PC-3 (cell line): ENCODE results near the gene FAM162A. TPM values are rescaled to one million over a fixed set of nuclear protein-coding genes. Genes with fewer than 3 reads are reported as not detected.

Experiments
- ATAC-seq: fragments of 200-7000 bp; cut with Tn5 transposase; 2 replicates; pipeline ENCODE4 v1.9.1; 2020; ENCODE audit warnings: mild to moderate bottlenecking, moderate library complexity
- BruUV-seq: library from RNA; stranded (reverse); fragments of 400-500 nt; replicated peaks from 2 replicates; lab custom pipeline; 2021; lab: Mats Ljungman, UMichigan
- CTCF ChIA-PET: fragments of 300-600 bp; sonication (Branson Sonifier 250); formaldehyde crosslinking; loops from one replicate; lab custom pipeline; 2022; ENCODE audit warnings: antibody characterized with exemption; lab: Charles Lee
- POLR2A ChIA-PET: fragments of 300-600 bp; sonication (Branson Sonifier 250); formaldehyde crosslinking; loops from one replicate; lab custom pipeline; 2022; ENCODE audit warnings: antibody characterized with exemption; ENCODE audit not compliant: unreplicated experiment; lab: Charles Lee
- DNase-seq: peaks from one replicate; pipeline ENCODE4 v3.0.0-alpha.2; 2015
- H2AFZ ChIP-seq: fragments of 300-600 bp; sonication (generic); 2 replicates; pipeline ENCODE4 v1.6.0; 2016; ENCODE audit warnings: antibody characterized with exemption, low read length
- H3F3A ChIP-seq: fragments of 300-600 bp; sonication (generic); one replicate; pipeline ENCODE4 v1.6.0; 2017; ENCODE audit warnings: antibody characterized with exemption, low read length, control low read depth, mild to moderate bottlenecking; ENCODE audit not compliant: unreplicated experiment
- H3K27ac ChIP-seq: fragments of 300-600 bp; sonication (generic); 2 replicates; pipeline ENCODE4 v1.5.1; 2016; ENCODE audit warnings: mild to moderate bottlenecking, low read length
- H3K27me3 ChIP-seq: fragments of 300-600 bp; sonication (generic); 2 replicates; pipeline ENCODE4 v1.6.1; 2016; ENCODE audit warnings: low read length, mixed read lengths
- H3K36me3 ChIP-seq: fragments of 300-600 bp; sonication (generic); 2 replicates; pipeline ENCODE4 v1.6.1; 2016; ENCODE audit warnings: low read depth, mixed run types, low read length, mixed read lengths
- H3K4me1 ChIP-seq: fragments of 300-600 bp; sonication (generic); 2 replicates; pipeline ENCODE4 v1.5.1; 2016; ENCODE audit warnings: low read length; ENCODE audit not compliant: insufficient read depth
- H3K4me2 ChIP-seq: fragments of 300-600 bp; sonication (generic); 2 replicates; pipeline ENCODE4 v1.6.0; 2016; ENCODE audit warnings: low read length
- H3K4me3 ChIP-seq: fragments of 300-600 bp; sonication (generic); 2 replicates; pipeline ENCODE4 v1.5.1; 2016; ENCODE audit warnings: mild to moderate bottlenecking, low read length, mixed read lengths
- H3K79me2 ChIP-seq: fragments of 300-600 bp; sonication (generic); 2 replicates; pipeline ENCODE4 v1.6.1; 2017; ENCODE audit warnings: low read length, mixed read lengths
- H3K9ac ChIP-seq: fragments of 300-600 bp; sonication (generic); 2 replicates; pipeline ENCODE4 v1.6.0; 2016; ENCODE audit warnings: mild to moderate bottlenecking, low read length
- H3K9me2 ChIP-seq: fragments of 300-600 bp; sonication (generic); replicated peaks from 2 replicates; pipeline ENCODE4 v1.6.1; 2016; ENCODE audit warnings: mixed run types, low read length, mixed read lengths
- H3K9me3 ChIP-seq: fragments of 300-600 bp; sonication (generic); 2 replicates; pipeline ENCODE4 v1.6.1; 2016; ENCODE audit warnings: low read length, mixed read lengths
- H4K20me1 ChIP-seq: fragments of 300-600 bp; sonication (generic); 2 replicates; pipeline ENCODE4 v1.6.1; 2016; ENCODE audit warnings: low read length, mixed read lengths
- CTCF ChIP-seq: fragments of 300-600 bp; sonication (generic); conservative IDR thresholded peaks from 2 replicates; pipeline ENCODE4 v1.5.1; 2017; ENCODE audit warnings: antibody characterized with exemption, low read depth, mild to moderate bottlenecking, low read length
- EZH2 ChIP-seq: fragments of 300-600 bp; sonication (generic); IDR thresholded peaks from one replicate; pipeline ENCODE4 v1.6.1; 2017; ENCODE audit warnings: antibody characterized with exemption, mild to moderate bottlenecking, low read length; ENCODE audit not compliant: unreplicated experiment
- EZH2phosphoT487 ChIP-seq: fragments of 300-600 bp; sonication (generic); IDR thresholded peaks from 2 replicates; pipeline ENCODE4 v1.6.1; 2018; ENCODE audit warnings: mild to moderate bottlenecking, antibody characterized with exemption, low read length, borderline replicate concordance
- intact Hi-C: fragments of 100-400 bp; cut with micrococcal nuclease; formaldehyde crosslinking; loops from 2 replicates; pipeline ENCODE4 v1.9.0; 2023
- total RNA-seq: library from RNA; depleted of rRNA; stranded (reverse); fragments of >200 nt; gene quantifications from 2 replicates; pipeline ENCODE4 v1.2.3, GENCODE V29; 2014

FAM162A gene
- total RNA-seq, 1 experiment from 2014 or later, result 126 TPM

- TF ChIP-seq EZH2, result no peak
- no peak for TF ChIP-seq CTCF
- no peak for TF ChIP-seq EZH2phosphoT487
- H3K27ac ChIP-seq, result no peak overlapping the region
- no peaks in the 10 kb centered on the region for H4K20me1 ChIP-seq
- no peaks in the 10 kb centered on the region for H3K9me3 ChIP-seq
- POLR2A ChIA-PET, result no interaction called here
- CTCF ChIA-PET, result interaction anchor here (1.1 to 6.5 kb wide), 2 partner anchors 35 to 51 kb away, joined by 3 to 68 read pairs; no protein-coding TSS in a partner anchor
- H3K9ac ChIP-seq, result no peak overlapping the region
- H3K9me2 ChIP-seq, result no peaks in the 10 kb centered on the region
- H3K36me3 ChIP-seq, result peaks cover 36% of the 10 kb centered on the region; the same call in 1 of the 2 replicates
- intact Hi-C loops, result loop anchor here (2.0 to 10.0 kb wide), 4 partner anchors 241 to 811 kb away; no protein-coding TSS in a partner anchor
- H2AFZ ChIP-seq, result no peak overlapping the region
- H3K27me3 ChIP-seq, result no peaks in the 10 kb centered on the region
- no peak overlapping the region for H3K4me2 ChIP-seq
- no peaks in the 10 kb centered on the region for H3F3A ChIP-seq
- TSS peak; percentile 19 for BruUV-seq
- ATAC-seq, result no peak
- peak; percentile 11 for DNase-seq
- H3K4me1 ChIP-seq, result peaks cover 5% of the 10 kb centered on the region
- no peaks in the 10 kb centered on the region for H3K79me2 ChIP-seq
- H3K4me3 ChIP-seq, result no peak overlapping the region
Measured at GRCh38 chr3:122357828-122358702, 25.9 kb upstream of the FAM162A start.

- Histone ChIP-seq H3K79me2 (peaks cover under 1% of the 10 kb centered on the region; the same call in 1 of the 2 replicates), H3K9ac (no peak overlapping the region), H3K36me3 (peaks cover 42% of the 10 kb centered on the region; the same call in 1 of the 2 replicates), H3K9me3 (no peaks in the 10 kb centered on the region), H3F3A (no peaks in the 10 kb centered on the region), H3K4me3 (no peak overlapping the region), H3K27ac (no peak overlapping the region), H4K20me1 (no peaks in the 10 kb centered on the region), H3K4me2 (no peak overlapping the region), H3K27me3 (no peaks in the 10 kb centered on the region), H2AFZ (no peak overlapping the region), H3K4me1 (no peaks in the 10 kb centered on the region), H3K9me2 (no peaks in the 10 kb centered on the region)
- ATAC-seq, result no peak
- intact Hi-C loops, result loop anchor here (5.0 to 10.0 kb wide), 3 partner anchors 241 to 384 kb away; no protein-coding TSS in a partner anchor
- CTCF ChIA-PET, result interaction anchor here (0.6 to 1.1 kb wide), 2 partner anchors 34 to 52 kb away, joined by 3 read pairs; no protein-coding TSS in a partner anchor
- TF ChIP-seq EZH2 (no peak), CTCF (no peak), EZH2phosphoT487 (no peak)
- POLR2A ChIA-PET, result no interaction called here
- no TSS peak for BruUV-seq
- DNase-seq, result no peak
Measured at GRCh38 chr3:122358703-122359032, 25.3 kb upstream of the FAM162A start.

- TF ChIP-seq EZH2 (no peak), CTCF (no peak), EZH2phosphoT487 (no peak)
- CTCF ChIA-PET, result no interaction called here
- BruUV-seq, result no TSS peak
Measured at GRCh38 chr3:122362026-122362425, 22.0 kb upstream of the FAM162A start.

More at GRCh38 chr3:122362026-122362425, 22.0 kb upstream of the FAM162A start:
- H3K36me3 ChIP-seq, result peaks cover 56% of the 10 kb centered on the region
- H3K27ac ChIP-seq, result no peak overlapping the region
- H4K20me1 ChIP-seq, result no peaks in the 10 kb centered on the region
- no peak overlapping the region for H3K9ac ChIP-seq
- H2AFZ ChIP-seq, result no peak overlapping the region
- H3K4me2 ChIP-seq, result no peak overlapping the region
- no peaks in the 10 kb centered on the region for H3K9me2 ChIP-seq
- ATAC-seq (no peak), DNase-seq (no peak)
- peaks cover 3% of the 10 kb centered on the region for H3F3A ChIP-seq
- intact Hi-C loops, result no loop called here
- H3K79me2 ChIP-seq, result peaks cover 16% of the 10 kb centered on the region
- H3K9me3 ChIP-seq, result no peaks in the 10 kb centered on the region
- H3K27me3 ChIP-seq, result no peaks in the 10 kb centered on the region
- POLR2A ChIA-PET, result no interaction called here
- H3K4me3 ChIP-seq, result no peak overlapping the region
- peaks cover 25% of the 10 kb centered on the region for H3K4me1 ChIP-seq
